ENCODE results near the gene HPCAL1. TPM values are rescaled to one million over a fixed set of nuclear protein-coding genes. Genes with fewer than 3 reads are reported as not detected.

The HPCAL1 gene
- total and polyA plus RNA-seq, 12 donors: 17.4 to 118 (median 61.3) TPM

- peaks cover 0 to 4% of the 10 kb centered on the region in 2 donors for H3K4me1 ChIP-seq (replicated peaks in 1 of 2)
- H3K36me3 ChIP-seq (replicated peaks in 1 of 2): no peaks in the 10 kb centered on the region
- TF ChIP-seq, protein P1, sequence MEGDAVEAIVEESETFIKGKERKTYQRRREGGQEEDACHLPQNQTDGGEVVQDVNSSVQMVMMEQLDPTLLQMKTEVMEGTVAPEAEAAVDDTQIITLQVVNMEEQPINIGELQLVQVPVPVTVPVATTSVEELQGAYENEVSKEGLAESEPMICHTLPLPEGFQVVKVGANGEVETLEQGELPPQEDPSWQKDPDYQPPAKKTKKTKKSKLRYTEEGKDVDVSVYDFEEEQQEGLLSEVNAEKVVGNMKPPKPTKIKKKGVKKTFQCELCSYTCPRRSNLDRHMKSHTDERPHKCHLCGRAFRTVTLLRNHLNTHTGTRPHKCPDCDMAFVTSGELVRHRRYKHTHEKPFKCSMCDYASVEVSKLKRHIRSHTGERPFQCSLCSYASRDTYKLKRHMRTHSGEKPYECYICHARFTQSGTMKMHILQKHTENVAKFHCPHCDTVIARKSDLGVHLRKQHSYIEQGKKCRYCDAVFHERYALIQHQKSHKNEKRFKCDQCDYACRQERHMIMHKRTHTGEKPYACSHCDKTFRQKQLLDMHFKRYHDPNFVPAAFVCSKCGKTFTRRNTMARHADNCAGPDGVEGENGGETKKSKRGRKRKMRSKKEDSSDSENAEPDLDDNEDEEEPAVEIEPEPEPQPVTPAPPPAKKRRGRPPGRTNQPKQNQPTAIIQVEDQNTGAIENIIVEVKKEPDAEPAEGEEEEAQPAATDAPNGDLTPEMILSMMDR (IDR thresholded peaks at IDR 0.05): no peak
- TF ChIP-seq POLR2A (IDR thresholded peaks at IDR 0.05): no peak
- 86 to 90% (median 89%) methylated on average over 25 to 26 of the region's 26 CpGs for WGBS, 4 donors
- intact Hi-C loops (cut with DNase I): loop anchor here in 1 of 2 donors (5.0 kb wide), 1 partner anchor 148 kb away; no protein-coding TSS in a partner anchor
- no peak overlapping the region for H3K27ac ChIP-seq
- H3K4me3 ChIP-seq: no peak overlapping the region
- no peaks in the 10 kb centered on the region for H3K9me3 ChIP-seq (replicated peaks in 1 of 3)
- no peaks in the 10 kb centered on the region for H3K27me3 ChIP-seq
- DNase-seq: peak in 2 of 7 donors; percentile 12 to 41
These were observed 38.0 kb upstream of the HPCAL1 start for GRCh38 chr2:10264506-10265328.

GRCh38 chr2:10265329-10266132 lies 37.2 kb upstream of the HPCAL1 start:
- no peaks in the 10 kb centered on the region for H3K27me3 ChIP-seq
- H3K9me3 ChIP-seq (replicated peaks in 1 of 3): no peaks in the 10 kb centered on the region
- no peaks in the 10 kb centered on the region for H3K36me3 ChIP-seq (replicated peaks in 1 of 2)
- H3K27ac ChIP-seq: peak overlapping the region in 3 of 5 donors; percentile 37 to 44 (median 38)
- DNase-seq: peak in 5 of 7 donors; percentile 29 to 65 (median 39)
- intact Hi-C loops (cut with DNase I): loop anchor here in 1 of 2 donors (5.0 kb wide), 1 partner anchor 147 kb away; no protein-coding TSS in a partner anchor
- 71 to 80% (median 75%) methylated on average over 9 to 18 of the region's 18 CpGs for WGBS, 4 donors
- H3K4me1 ChIP-seq (replicated peaks in 1 of 2): peaks cover 0 to 4% of the 10 kb centered on the region in 2 donors
- no peak for TF ChIP-seq POLR2A (IDR thresholded peaks at IDR 0.05)
- TF ChIP-seq, protein P1 (IDR thresholded peaks at IDR 0.05): no peak
- no peak overlapping the region for H3K4me3 ChIP-seq

- no peaks in the 10 kb centered on the region for H3K27me3 ChIP-seq
- TF ChIP-seq POLR2A (IDR thresholded peaks at IDR 0.05): no peak
- TF ChIP-seq, protein P1 (IDR thresholded peaks at IDR 0.05): no peak
- H3K4me3 ChIP-seq: no peak overlapping the region
- peak in 6 of 7 donors; percentile 20 to 59 (median 46) for DNase-seq
- no peaks in the 10 kb centered on the region for H3K36me3 ChIP-seq (replicated peaks in 1 of 2)
- H3K27ac ChIP-seq: peak overlapping the region in 3 of 5 donors; percentile 37 to 44 (median 38)
- peaks cover 4% of the 10 kb centered on the region in 2 donors for H3K4me1 ChIP-seq (replicated peaks in 1 of 2)
- intact Hi-C loops (cut with DNase I): loop anchor here in 1 of 2 donors (5.0 kb wide), 1 partner anchor 146 kb away; no protein-coding TSS in a partner anchor
- H3K9me3 ChIP-seq (replicated peaks in 1 of 3): no peaks in the 10 kb centered on the region
- WGBS, 4 donors: 47 to 56% (median 51%) methylated on average over 10 of the region's 10 CpGs
These were observed 36.5 kb upstream of the HPCAL1 start for GRCh38 chr2:10266133-10266620.

GRCh38 chr2:10267036-10267435 lies 35.7 kb upstream of the HPCAL1 start:
- H3K27me3 ChIP-seq: no peaks in the 10 kb centered on the region
- H3K36me3 ChIP-seq (replicated peaks in 1 of 2): no peaks in the 10 kb centered on the region
- H3K27ac ChIP-seq: no peak overlapping the region
- peak in 3 of 7 donors; percentile 5 to 14 (median 12) for DNase-seq
- no peak overlapping the region for H3K4me3 ChIP-seq
- H3K4me1 ChIP-seq (replicated peaks in 1 of 2): peaks cover 4 to 10% of the 10 kb centered on the region in 2 donors
- intact Hi-C loops (cut with DNase I): loop anchor here in 1 of 2 donors (5.0 kb wide), 1 partner anchor 145 kb away; no protein-coding TSS in a partner anchor
- WGBS, 4 donors: 89 to 100% (median 92%) methylated on average over 5 to 6 of the region's 6 CpGs
- no peak for TF ChIP-seq POLR2A (IDR thresholded peaks at IDR 0.05)
- TF ChIP-seq, protein P1 (IDR thresholded peaks at IDR 0.05): no peak
- H3K9me3 ChIP-seq (replicated peaks in 1 of 3): no peaks in the 10 kb centered on the region

All from adrenal gland (tissue), 12 donors.